Ectodermal cell (in vitro differentiated cells): ENCODE measurements around the gene ZNF816.
A peak's percentile ranks its signal among the peaks of the same experiment; 100 is the strongest.
"Not testable (repeated sequence)": the region's sequence is repeated elsewhere in the genome, so short reads cannot be mapped to it uniquely, and the experiment has no call there.

ENCODE experiments used
- H3K27ac ChIP-seq: 2 replicates; pipeline ENCODE4 v1.7.0; 2013; ENCODE audit warnings: mild to moderate bottlenecking, low read depth, low read length; ENCODE audit not compliant: insufficient read depth, poor library complexity, severe bottlenecking
- H3K27me3 ChIP-seq: 2 replicates; pipeline ENCODE4 v1.7.0; 2013; ENCODE audit warnings: mild to moderate bottlenecking, low read length; ENCODE audit not compliant: insufficient read depth, control insufficient read depth, poor library complexity, severe bottlenecking
- H3K36me3 ChIP-seq: one replicate; pipeline ENCODE4 v1.7.0; 2013; ENCODE audit warnings: low read length; ENCODE audit not compliant: control insufficient read depth, insufficient read depth
- H3K4me1 ChIP-seq: one replicate; pipeline ENCODE4 v1.7.0; 2013; ENCODE audit warnings: low read length; ENCODE audit not compliant: control insufficient read depth, insufficient read depth
- H3K4me3 ChIP-seq: 2 replicates; pipeline ENCODE4 v1.7.0; 2013; ENCODE audit warnings: low read depth, low read length, control low read depth; ENCODE audit not compliant: insufficient read depth
- H3K9me3 ChIP-seq: 2 replicates; pipeline ENCODE4 v1.7.0; 2013; ENCODE audit warnings: mild to moderate bottlenecking, low read length, moderate library complexity; ENCODE audit not compliant: control insufficient read depth
- WGBS, 2 experiments: methylation state at CpG; one replicate each; pipeline ENCODE4 v1.1.7; 2013; ENCODE audit warnings: missing lambda C conversion rate in 2 of 2; 5-methylcytosine and 5-hydroxymethylcytosine counted together

The ZNF816 gene

GRCh38 chr19:52961981-52962380 lies 700 bp downstream of the ZNF816 start:
- Histone ChIP-seq H3K36me3 (peaks cover 7% of the 10 kb centered on the region), H3K4me3 (peak overlapping the region; percentile 83), H3K9me3 (no peaks in the 10 kb centered on the region), H3K27me3 (no peaks in the 10 kb centered on the region), H3K27ac (no peak overlapping the region), H3K4me1 (no peaks in the 10 kb centered on the region)
- WGBS, 2 experiments: 48 to 49% methylated on average over 5 of the region's 5 CpGs

GRCh38 chr19:52959613-52960295 lies 2.9 kb downstream of the ZNF816 start:
- Histone ChIP-seq H3K27ac (no peak overlapping the region), H3K36me3 (peaks cover 24% of the 10 kb centered on the region), H3K4me3 (no peak overlapping the region), H3K9me3 (no peaks in the 10 kb centered on the region), H3K27me3 (no peaks in the 10 kb centered on the region), H3K4me1 (no peaks in the 10 kb centered on the region)
- WGBS, 2 experiments: 94 to 96% methylated on average over 11 of the region's 11 CpGs

- no peak overlapping the region for H3K27ac ChIP-seq
- no peaks in the 10 kb centered on the region for H3K27me3 ChIP-seq
- H3K4me3 ChIP-seq: no peak overlapping the region
- H3K36me3 ChIP-seq: peaks cover 41% of the 10 kb centered on the region
- H3K4me1 ChIP-seq: no peaks in the 10 kb centered on the region
- no peaks in the 10 kb centered on the region for H3K9me3 ChIP-seq
- 95% methylated on average over 8 of the region's 8 CpGs for WGBS, 2 experiments
Observed at GRCh38 chr19:52957591-52957990, 5.1 kb downstream of the ZNF816 start.

- Histone ChIP-seq H3K36me3 (peaks cover 48% of the 10 kb centered on the region), H3K27me3 (no peaks in the 10 kb centered on the region), H3K9me3 (no peaks in the 10 kb centered on the region), H3K4me1 (no peaks in the 10 kb centered on the region), H3K4me3 (no peak overlapping the region), H3K27ac (no peak overlapping the region)
- 95% methylated on average over 10 of the region's 10 CpGs for WGBS, 2 experiments
Observed at GRCh38 chr19:52956917-52957316, 5.8 kb downstream of the ZNF816 start.

GRCh38 chr19:52949422-52949821 lies 13.3 kb downstream of the ZNF816 start:
- Histone ChIP-seq H3K27ac (no peak overlapping the region), H3K27me3 (no peaks in the 10 kb centered on the region), H3K4me3 (no peak overlapping the region), H3K36me3 (peaks cover 56% of the 10 kb centered on the region), H3K9me3 (no peaks in the 10 kb centered on the region), H3K4me1 (no peaks in the 10 kb centered on the region)
- WGBS, 2 experiments: 100% methylated on average over 1 of the region's 1 CpG; no CpG with 5 or more reads in 1 of the 2 experiments

GRCh38 chr19:52948025-52948770 lies 14.5 kb downstream of the ZNF816 start:
- Histone ChIP-seq H3K4me1 (no peaks in the 10 kb centered on the region), H3K27ac (no peak overlapping the region), H3K4me3 (no peak overlapping the region), H3K9me3 (no peaks in the 10 kb centered on the region), H3K36me3 (peaks cover 48% of the 10 kb centered on the region), H3K27me3 (no peaks in the 10 kb centered on the region)
- 92 to 95% methylated on average over 13 of the region's 13 CpGs for WGBS, 2 experiments

- Histone ChIP-seq H3K27me3 (no peaks in the 10 kb centered on the region), H3K4me3 (no peak overlapping the region), H3K27ac (no peak overlapping the region), H3K4me1 (no peaks in the 10 kb centered on the region), H3K36me3 (peaks cover 32% of the 10 kb centered on the region), H3K9me3 (no peaks in the 10 kb centered on the region)
- WGBS, 2 experiments: 76 to 83% methylated on average over 39 of the region's 39 CpGs
Observed at GRCh38 chr19:52946322-52947310, 16.1 kb downstream of the ZNF816 start.

- WGBS, 2 experiments: 88 to 89% methylated on average over 24 of the region's 24 CpGs
- Histone ChIP-seq H3K27ac (no peak overlapping the region), H3K4me1 (no peaks in the 10 kb centered on the region), H3K36me3 (peaks cover 24% of the 10 kb centered on the region), H3K9me3 (no peaks in the 10 kb centered on the region), H3K4me3 (no peak overlapping the region), H3K27me3 (no peaks in the 10 kb centered on the region)
Observed at GRCh38 chr19:52945652-52946321, 16.9 kb downstream of the ZNF816 start.

- not testable (repeated sequence) for H3K27me3 ChIP-seq, H3K4me1 ChIP-seq, H3K9me3 ChIP-seq, H3K27ac ChIP-seq, H3K4me3 ChIP-seq
- H3K36me3 ChIP-seq: peaks cover 15% of the 10 kb centered on the region
- 70 to 81% methylated on average over 17 of the region's 17 CpGs for WGBS, 2 experiments
Observed at GRCh38 chr19:52944703-52945493, 17.8 kb downstream of the ZNF816 start.
